Activated B cell treated with CpG ODN at 0.5 μM for 24 hours (primary cell): ENCODE results near the gene WDR37. TPM values are rescaled to one million over a fixed set of nuclear protein-coding genes. Genes with fewer than 3 reads are reported as not detected.

ENCODE experiments used
- ATAC-seq: fragments of 200-7000 bp; cut with Tn5 transposase; one replicate; pipeline ENCODE4 v1.10.0; 2021; ENCODE audit warnings: low read depth, mild to moderate bottlenecking, moderate library complexity
- CTCF ChIA-PET: fragments of 350-600 bp; sonication (Branson Sonifier 250); formaldehyde crosslinking; loops from one replicate; lab custom pipeline; 2021; ENCODE audit warnings: antibody characterized with exemption; lab: Charles Lee
- POLR2A ChIA-PET: fragments of 350-600 bp; sonication (Branson Sonifier 250); formaldehyde crosslinking; loops from one replicate; lab custom pipeline; 2021; ENCODE audit warnings: antibody characterized with exemption; lab: Charles Lee
- DNase-seq: peaks from one replicate; pipeline ENCODE4 v3.0.0; 2022
- H3K27ac Mint-ChIP-seq: one replicate; pipeline ENCODE4 v1.8.0; 2020; ENCODE audit warnings: mixed read lengths
- H3K27me3 Mint-ChIP-seq: one replicate; pipeline ENCODE4 v1.8.0; 2021; ENCODE audit warnings: mixed read lengths
- H3K36me3 Mint-ChIP-seq: one replicate; pipeline ENCODE4 v1.8.0; 2021; ENCODE audit warnings: low read depth, mixed read lengths
- H3K4me1 Mint-ChIP-seq: one replicate; pipeline ENCODE4 v1.8.0; 2021; ENCODE audit warnings: mixed read lengths
- H3K4me3 Mint-ChIP-seq: one replicate; pipeline ENCODE4 v1.8.0; 2020; ENCODE audit warnings: mild to moderate bottlenecking, mixed read lengths
- H3K9me3 Mint-ChIP-seq: one replicate; pipeline ENCODE4 v1.8.0; 2020; ENCODE audit warnings: mixed read lengths
- intact Hi-C: fragments of 100-400 bp; cut with micrococcal nuclease; formaldehyde crosslinking; loops from one replicate; pipeline ENCODE4 v1.15.1; 2024
- total RNA-seq: library from RNA; stranded (reverse); gene quantifications from 2 replicates; pipeline ENCODE4 v1.2.3, GENCODE V29; 2022
- TF ChIP-seq, protein P1 (sequence below): fragments of 200-600 bp; IDR thresholded peaks from one replicate; pipeline ENCODE4 v1.8.0; 2022; ENCODE audit warnings: antibody characterized with exemption, mild to moderate bottlenecking

Gene WDR37
- total RNA-seq, 1 donor from 2014 or later: 20.0 TPM

DNA sequence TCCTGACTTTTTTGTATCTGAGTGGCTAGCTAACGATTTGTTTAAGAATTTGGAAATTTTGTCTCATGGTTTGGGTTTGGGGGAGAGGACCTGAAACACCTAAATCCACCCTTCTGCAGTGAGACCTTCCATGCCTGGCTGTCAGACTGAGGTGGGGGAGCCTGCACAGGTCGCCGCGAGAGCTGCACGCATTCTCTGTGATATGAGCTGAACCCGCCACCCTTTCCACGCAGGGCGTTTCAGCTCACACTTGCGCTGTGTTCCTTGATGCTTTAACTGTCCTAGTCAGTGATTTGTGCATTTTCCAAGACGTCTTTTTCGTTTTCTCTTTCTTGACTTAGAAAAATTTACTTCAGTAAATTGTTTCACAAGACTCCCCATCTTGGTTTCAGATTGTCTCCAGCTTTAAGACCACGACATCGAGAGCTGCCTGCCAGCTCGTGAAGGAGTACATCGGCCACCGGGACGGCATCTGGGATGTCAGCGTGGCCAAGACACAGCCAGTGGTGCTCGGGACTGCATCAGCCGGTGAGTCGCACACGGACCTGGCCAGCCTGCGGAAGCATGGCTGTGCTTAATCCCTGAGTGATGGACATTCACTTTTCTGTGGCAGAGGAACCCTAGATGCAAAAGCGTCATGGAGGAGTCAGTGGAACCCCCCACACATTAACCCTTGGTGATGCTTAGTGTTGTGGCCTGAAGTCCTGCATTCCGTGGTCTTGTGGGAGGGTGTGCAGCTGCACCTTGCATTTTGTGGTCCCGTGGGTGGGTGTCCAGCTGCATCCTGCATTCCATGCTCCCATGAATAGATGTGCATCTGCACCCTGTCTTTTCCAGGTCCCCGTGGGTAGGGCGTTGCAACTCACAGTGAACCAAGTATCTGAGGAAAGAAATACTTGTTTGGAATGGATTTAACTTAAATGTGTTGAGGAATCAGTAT lies 28.1 kb downstream of the WDR37 start:
- H3K27me3 Mint-ChIP-seq: no peaks in the 10 kb centered on the region
- TF ChIP-seq, protein P1, sequence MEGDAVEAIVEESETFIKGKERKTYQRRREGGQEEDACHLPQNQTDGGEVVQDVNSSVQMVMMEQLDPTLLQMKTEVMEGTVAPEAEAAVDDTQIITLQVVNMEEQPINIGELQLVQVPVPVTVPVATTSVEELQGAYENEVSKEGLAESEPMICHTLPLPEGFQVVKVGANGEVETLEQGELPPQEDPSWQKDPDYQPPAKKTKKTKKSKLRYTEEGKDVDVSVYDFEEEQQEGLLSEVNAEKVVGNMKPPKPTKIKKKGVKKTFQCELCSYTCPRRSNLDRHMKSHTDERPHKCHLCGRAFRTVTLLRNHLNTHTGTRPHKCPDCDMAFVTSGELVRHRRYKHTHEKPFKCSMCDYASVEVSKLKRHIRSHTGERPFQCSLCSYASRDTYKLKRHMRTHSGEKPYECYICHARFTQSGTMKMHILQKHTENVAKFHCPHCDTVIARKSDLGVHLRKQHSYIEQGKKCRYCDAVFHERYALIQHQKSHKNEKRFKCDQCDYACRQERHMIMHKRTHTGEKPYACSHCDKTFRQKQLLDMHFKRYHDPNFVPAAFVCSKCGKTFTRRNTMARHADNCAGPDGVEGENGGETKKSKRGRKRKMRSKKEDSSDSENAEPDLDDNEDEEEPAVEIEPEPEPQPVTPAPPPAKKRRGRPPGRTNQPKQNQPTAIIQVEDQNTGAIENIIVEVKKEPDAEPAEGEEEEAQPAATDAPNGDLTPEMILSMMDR: no peak
- DNase-seq: no peak
- no peak overlapping the region for H3K27ac Mint-ChIP-seq
- POLR2A ChIA-PET: no interaction called here
- H3K36me3 Mint-ChIP-seq: peaks cover 94% of the 10 kb centered on the region
- CTCF ChIA-PET: no interaction called here
- intact Hi-C loops: no loop called here
- H3K4me3 Mint-ChIP-seq: no peak overlapping the region
- H3K4me1 Mint-ChIP-seq: no peaks in the 10 kb centered on the region
- no peak for ATAC-seq
- H3K9me3 Mint-ChIP-seq: no peaks in the 10 kb centered on the region

DNA sequence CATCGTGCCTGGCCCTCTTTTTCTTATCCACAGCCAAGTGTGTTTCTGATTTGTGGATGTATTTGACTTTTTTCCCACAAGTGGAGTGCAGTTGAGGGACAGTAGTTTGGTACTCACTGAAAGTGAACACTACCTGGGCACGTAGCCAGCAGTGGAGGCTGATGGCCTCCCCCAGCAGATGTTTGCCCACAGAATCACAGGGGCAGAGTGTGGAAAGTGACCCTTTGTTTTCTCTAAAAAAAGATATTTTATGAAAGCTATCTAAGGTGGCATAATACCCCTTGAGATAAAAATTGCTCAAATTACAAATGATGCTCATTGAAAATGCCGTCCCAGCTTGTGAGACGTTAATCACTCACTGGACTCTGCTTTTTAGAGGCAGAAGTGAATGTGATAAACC lies 29.1 kb downstream of the WDR37 start:
- peaks cover 92% of the 10 kb centered on the region for H3K36me3 Mint-ChIP-seq
- no peak overlapping the region for H3K27ac Mint-ChIP-seq
- ChIA-PET POLR2A (no interaction called here), CTCF (no interaction called here)
- no peaks in the 10 kb centered on the region for H3K27me3 Mint-ChIP-seq
- DNase-seq (no peak), ATAC-seq (no peak)
- no peaks in the 10 kb centered on the region for H3K4me1 Mint-ChIP-seq
- no peak overlapping the region for H3K4me3 Mint-ChIP-seq
- H3K9me3 Mint-ChIP-seq: no peaks in the 10 kb centered on the region
- TF ChIP-seq, protein P1: no peak
- intact Hi-C loops: no loop called here

DNA sequence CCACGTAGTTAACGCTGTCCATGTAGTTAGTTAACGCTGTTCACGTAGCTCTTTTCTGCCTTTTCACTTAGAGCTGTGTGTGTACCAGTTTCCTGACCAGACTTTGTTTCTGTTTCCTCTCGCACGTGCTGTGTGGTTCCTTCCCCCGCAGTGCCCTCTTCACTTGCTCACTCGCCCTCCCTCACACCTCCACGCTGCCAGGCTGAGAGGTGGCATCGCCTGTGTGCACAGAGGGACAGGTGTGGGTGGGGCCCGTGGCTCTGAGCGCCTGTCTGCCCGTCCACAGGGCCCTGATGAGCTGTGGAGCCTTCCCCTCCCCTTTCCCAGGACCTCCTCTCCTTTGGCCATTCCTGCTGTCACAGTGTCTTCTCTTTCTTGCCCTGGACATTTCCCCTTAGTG lies 30.6 kb downstream of the WDR37 start:
- TF ChIP-seq, protein P1: no peak
- ATAC-seq: no peak
- no peaks in the 10 kb centered on the region for H3K9me3 Mint-ChIP-seq
- H3K27ac Mint-ChIP-seq: no peak overlapping the region
- H3K27me3 Mint-ChIP-seq: no peaks in the 10 kb centered on the region
- H3K4me1 Mint-ChIP-seq: no peaks in the 10 kb centered on the region
- intact Hi-C loops: no loop called here
- POLR2A ChIA-PET: no interaction called here
- peaks cover 95% of the 10 kb centered on the region for H3K36me3 Mint-ChIP-seq
- CTCF ChIA-PET: no interaction called here
- H3K4me3 Mint-ChIP-seq: no peak overlapping the region
- no peak for DNase-seq

DNA sequence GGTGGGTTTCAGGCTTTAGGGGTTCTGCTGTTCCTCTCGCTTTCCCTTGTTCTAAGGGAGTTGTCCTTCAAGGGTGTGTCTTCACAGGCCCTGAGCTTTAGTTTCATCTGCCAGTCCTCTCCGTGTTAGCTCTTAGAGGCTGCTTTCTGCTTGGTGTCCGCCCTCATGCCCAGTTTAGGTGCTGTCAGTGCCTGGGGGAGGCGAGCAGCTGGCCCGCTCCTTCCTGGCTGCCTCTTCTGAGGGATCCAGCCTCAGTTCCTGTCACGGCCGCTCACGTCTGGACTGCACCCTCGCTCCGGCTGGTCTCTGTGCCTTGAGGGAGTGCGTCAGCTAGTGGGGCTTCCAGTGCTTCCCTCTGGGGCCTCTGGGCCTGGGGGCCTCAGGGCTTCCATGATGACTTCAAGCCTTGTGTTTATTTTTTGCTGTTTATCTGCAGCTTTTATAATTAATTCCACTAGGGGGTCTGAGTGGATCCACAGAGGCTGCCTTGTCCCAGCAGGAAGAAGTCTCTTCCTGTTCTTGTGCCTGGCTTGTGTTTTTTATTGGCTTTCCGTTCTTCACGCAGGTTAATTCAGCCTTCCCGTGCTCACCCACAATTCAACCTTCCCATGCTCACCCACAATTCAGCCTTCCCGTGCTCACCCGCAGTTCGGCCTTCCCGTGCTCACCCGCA lies 33.0 kb downstream of the WDR37 start:
- peaks cover 74% of the 10 kb centered on the region for H3K36me3 Mint-ChIP-seq
- H3K27ac Mint-ChIP-seq: no peak overlapping the region
- TF ChIP-seq, protein P1: no peak

DNA sequence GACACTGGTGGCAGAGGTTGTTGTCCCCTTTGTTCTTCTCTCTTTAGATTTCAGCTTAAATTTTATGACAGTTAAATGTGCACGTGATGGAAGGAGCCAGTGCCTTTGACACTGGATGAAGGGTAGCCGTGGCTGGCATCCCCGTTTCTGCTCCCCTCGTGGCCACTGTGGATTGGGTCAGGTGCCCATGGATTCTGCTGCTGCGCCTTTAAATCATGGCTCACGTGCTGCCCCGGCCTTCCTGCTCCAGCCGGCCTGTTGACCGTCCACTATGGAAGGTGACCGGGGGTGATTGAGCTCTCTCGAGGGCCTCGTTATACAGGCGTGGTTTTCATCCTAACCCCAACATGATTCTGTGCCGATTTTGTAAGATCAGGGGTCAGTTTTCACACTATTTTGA lies 34.5 kb downstream of the WDR37 start:
- Mint-ChIP-seq H3K9me3 (no peaks in the 10 kb centered on the region), H3K36me3 (peaks cover 60% of the 10 kb centered on the region), H3K27me3 (no peaks in the 10 kb centered on the region), H3K27ac (no peak overlapping the region), H3K4me1 (no peaks in the 10 kb centered on the region), H3K4me3 (no peak overlapping the region)
- TF ChIP-seq, protein P1: no peak
- ATAC-seq: no peak
- ChIA-PET CTCF (no interaction called here), POLR2A (no interaction called here)
- intact Hi-C loops: no loop called here
- no peak for DNase-seq

More for the DNA sequence above, 33.0 kb downstream of the WDR37 start:
- ChIA-PET POLR2A (no interaction called here), CTCF (no interaction called here)
- no peak for DNase-seq
- intact Hi-C loops: no loop called here
- no peak for ATAC-seq
- no peaks in the 10 kb centered on the region for H3K9me3 Mint-ChIP-seq
- H3K27me3 Mint-ChIP-seq: no peaks in the 10 kb centered on the region
- no peaks in the 10 kb centered on the region for H3K4me1 Mint-ChIP-seq
- no peak overlapping the region for H3K4me3 Mint-ChIP-seq
